GM10266 (cell line): ENCODE results near the gene SDC1.

Experiments
- DNase-seq: peaks from one replicate; pipeline ENCODE4 v3.0.0; 2012; ENCODE audit errors: extremely low spot score
- CTCF ChIP-seq: IDR thresholded peaks from 2 replicates; pipeline ENCODE4 v1.5.1; 2012; ENCODE audit warnings: mild to moderate bottlenecking, low read depth; ENCODE audit not compliant: control insufficient read depth, insufficient read depth; ENCODE audit errors: missing control alignments

Gene SDC1

GRCh38 chr2:20164061-20164733 lies 60.7 kb downstream of the SDC1 start:
- no peak for DNase-seq
- no peak for TF ChIP-seq CTCF

GRCh38 chr2:20159411-20160070 lies 65.4 kb downstream of the SDC1 start:
- no peak for DNase-seq
- no peak for TF ChIP-seq CTCF

GRCh38 chr2:20157193-20157891 lies 67.6 kb downstream of the SDC1 start:
- peak; percentile 43 for DNase-seq
- TF ChIP-seq CTCF = no peak

- TF ChIP-seq CTCF = no peak
- no peak for DNase-seq
Measured at GRCh38 chr2:20156836-20157192, 68.1 kb downstream of the SDC1 start.

DNA sequence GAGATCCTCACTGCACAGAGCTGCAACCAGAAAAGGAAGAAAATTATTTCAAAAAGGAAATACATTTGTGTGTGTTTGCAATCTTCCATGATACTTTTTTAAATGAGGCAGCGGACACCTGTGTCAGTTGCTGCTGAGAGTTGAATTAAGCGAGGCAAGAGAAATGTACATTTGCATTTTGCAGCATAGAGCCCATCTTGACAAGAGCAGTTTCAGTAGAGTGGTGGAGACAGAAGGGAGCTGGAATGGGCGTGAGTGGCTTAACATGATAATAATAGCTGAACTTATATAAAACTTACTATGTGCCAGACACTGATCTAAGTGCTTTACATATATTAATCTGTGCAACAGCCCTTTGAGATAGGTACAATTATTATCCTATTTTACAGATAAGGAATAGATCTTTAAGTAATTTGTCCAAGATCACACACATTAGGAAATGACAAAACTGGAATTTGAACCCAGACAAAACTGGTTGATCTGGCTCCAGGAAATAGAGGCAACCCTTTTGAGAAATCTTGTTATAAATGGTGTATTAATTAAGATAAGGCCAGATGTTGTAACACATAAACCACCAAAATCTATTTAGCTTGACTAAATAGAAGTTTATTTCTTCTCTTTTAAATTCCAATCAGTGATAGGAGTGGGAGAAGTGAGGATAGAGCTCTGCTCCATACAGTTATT lies 68.7 kb downstream of the SDC1 start:
- DNase-seq = no peak
- TF ChIP-seq CTCF = no peak

DNA sequence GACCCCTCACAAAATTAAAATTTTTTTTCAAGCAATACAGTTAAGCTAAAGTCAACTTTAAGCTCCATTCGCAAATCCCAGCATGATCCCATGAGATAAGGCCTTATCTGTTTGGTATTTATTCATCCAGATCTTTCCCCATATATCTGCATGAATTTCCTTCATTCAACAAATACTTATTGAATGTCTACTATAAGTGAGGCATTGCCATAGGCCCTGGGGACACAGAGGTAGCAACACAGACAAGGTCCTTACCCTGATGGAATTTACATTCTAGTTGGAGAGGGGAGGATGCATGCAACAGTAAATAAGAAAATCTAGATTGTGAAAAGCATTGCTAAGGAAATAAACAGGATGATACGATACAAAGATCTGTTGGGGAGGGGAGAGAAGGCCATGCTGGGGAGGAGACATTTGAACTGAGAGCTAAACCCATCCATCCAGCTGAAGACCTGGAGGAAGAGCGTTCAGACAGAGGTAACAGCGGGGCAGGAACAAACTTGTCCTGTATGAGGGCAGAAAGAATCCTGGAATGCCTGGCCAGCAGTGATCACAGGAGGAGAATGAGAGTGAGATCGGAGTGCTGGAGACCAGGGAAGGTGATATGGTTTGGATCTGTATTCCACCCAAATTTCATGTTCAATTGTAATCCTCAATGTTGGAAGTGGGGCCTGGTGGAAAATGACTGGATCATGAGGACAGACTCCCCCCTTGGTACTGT lies 71.6 kb downstream of the SDC1 start:
- no peak for TF ChIP-seq CTCF
- DNase-seq = no peak
